ENCODE data around the gene OR10H3.
"Not testable (repeated sequence)": the region's sequence is repeated elsewhere in the genome, so short reads cannot be mapped to it uniquely, and the experiment has no call there.

OR10H3 gene, protein sequence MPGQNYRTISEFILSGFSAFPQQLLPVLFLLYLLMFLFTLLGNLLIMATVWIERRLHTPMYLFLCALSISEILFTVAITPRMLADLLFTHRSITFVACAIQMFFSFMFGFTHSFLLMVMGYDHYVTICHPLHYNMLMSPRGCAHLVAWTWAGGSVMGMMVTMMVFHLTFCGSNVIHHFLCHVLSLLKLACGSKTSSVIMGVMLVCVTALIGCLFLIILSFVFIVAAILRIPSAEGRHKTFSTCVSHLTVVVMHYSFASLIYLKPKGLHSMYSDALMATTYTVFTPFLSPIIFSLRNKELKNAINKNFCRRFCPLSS

DNA sequence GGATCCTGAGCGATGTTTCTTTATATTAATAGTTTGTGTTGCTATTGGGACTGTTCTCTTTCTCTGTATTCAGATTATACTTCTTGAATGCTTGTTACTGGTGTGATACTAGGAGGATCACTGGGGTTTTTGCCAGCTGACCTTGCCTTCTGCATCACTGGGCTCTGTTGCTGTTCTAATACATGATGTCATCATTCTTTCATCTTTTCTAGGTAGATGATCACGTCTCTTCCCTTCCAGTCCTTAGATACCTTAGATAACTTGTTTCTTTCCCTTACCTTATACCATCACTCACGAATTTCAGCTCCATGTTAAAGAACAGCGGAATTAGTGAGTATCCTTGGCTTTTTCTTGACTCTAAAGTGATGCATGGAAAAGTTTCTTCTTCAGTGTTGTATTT, at the start of gene OR10H3:
Gene OR10H3 (plus strand): TSS at position 264 of the 400 bp plus-strand sequence. CDS start 3,408 bp downstream, outside the sequence.
- DNase-seq (ENCODE audit: low spot score): no peak

DNA sequence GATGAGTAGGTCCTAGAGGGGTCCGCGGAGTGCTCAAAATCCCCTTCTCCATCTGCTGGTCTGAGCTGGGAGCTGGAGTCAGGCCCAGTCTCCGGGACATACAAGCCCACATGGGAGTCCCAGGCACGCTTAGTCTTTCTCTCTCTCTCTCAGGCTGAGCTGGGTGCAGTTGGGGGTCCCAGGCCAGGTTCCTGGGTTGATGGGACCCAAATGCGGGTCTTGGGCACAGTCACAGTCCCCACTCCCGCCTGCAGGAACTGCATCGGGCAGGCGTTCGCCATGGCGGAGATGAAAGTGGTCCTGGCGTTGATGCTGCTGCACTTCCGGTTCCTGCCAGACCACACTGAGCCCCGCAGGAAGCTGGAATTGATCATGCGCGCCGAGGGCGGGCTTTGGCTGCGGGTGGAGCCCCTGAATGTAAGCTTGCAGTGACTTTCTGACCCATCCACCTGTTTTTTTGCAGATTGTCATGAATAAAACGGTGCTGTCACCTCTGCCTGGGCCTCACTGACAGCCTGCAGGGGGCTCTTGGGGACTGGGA, 41.1 kb upstream of the OR10H3 start:
- no peak for DNase-seq (ENCODE audit: low spot score)

DNA sequence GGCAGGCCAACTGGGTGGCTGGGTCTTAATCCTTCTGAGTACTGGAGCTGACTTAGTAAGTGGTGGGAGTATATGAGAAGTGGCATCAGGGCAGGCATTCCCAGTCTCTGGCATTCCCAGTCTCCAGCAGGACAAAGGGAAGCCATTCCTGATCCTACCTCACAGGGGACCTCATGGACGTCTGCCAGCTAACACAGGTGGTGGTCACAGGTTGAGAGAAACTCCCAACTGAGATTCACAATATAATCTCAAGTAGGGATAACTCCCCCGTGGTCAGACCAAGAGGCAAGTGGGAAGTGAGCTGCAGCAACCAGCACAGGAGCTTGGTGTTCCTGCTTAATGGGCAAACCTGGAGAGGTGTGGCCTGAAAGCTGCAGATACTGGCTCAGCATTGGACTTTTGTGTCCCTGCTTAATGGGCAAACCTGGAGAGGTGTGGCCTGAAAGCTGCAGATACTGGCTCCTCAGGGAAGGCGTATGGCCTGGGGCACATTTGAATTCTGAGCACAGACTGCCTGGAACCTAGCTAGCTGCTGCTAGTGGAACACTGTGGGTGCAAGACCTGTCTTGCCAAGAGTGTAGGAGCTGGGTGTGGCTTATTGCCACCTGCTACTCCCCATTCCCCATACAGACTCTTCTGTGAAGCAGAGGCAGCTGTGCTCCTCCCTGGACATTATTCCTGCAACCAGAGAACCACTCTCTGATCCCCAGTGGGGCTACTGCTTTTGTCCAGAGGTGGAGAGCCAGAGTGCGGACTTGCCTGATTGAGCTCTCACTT, 35.8 kb upstream of the OR10H3 start:
- DNase-seq (ENCODE audit: low spot score): no peak

DNA sequence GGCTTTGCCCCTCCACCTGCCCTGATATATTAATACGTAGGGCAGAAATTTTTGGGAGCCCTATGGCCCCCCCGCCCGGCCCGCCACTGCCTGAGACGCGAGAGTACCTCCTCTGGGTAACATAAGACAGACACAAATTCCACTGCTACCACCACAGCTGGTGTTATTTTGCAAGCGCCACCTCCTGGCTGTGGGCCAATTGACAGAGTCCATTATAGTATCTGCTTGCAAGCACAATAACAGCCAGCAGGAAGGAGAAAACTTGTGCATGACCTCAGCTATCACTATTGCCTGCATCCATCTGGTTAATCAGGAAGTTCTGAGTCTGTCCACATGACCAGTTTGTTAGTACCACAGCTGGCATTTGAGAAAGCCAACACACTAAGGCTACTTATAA, 35.3 kb upstream of the OR10H3 start:
- peak; percentile 68 for DNase-seq (ENCODE audit: low spot score)

DNA sequence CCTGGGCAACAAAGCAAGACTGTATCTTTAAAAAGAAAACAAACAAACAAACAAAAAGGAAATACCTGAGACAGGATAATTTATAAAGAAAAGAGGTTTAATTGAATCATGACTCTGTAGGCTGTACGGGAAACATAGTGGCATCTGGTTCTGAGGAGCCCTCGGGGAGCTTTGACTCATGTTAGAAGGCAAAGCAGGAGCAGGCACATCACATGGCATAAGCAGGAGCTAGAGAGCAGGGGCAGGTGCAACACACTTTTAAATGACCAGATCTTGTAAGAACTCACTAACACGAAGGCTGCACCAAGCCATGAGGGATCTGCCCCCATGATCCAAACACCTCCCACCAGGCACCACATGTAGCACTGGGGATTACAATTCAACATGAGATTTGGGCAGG, 23.1 kb upstream of the OR10H3 start:
- no peak for DNase-seq (ENCODE audit: low spot score)

DNA sequence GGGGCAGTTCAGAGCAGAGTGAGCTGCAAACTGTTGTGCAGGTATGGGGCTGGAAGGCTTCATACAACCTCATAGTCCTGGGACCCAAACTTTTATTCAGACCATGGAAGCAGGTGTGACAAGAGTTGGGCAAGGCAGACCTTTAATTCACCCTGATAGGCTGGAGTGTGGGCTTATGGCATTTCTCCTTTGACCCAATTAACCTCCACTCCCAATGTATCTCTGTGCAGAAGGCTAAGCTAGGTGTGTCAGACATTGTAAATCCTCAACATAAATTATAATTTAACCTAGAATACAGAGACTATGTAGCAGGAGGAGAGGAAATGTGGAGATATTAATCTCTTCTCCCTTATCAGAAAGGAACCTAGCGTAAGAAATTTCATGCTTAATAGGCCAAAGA, 22.1 kb upstream of the OR10H3 start:
- no peak for DNase-seq (ENCODE audit: low spot score)

DNA sequence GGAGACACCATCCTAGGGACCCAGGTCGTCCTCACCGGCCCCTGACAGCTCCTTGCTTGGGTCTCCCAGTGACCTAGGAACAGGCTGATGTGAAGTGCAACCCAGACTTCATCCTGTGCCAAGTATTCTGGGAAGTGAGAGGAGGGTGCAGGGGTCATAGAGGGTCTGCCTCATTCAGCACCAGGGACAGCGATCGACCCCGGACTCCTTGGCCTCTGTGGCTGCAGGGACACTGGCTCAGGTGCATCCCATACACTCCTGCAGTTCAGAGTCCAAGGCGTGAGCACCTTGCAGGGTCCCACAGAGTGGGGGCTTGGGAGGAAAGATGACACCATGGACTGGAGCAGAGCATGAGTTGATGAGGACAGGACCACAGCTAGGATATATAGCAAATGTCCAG, 20.0 kb upstream of the OR10H3 start:
- DNase-seq (ENCODE audit: low spot score): no peak

DNA sequence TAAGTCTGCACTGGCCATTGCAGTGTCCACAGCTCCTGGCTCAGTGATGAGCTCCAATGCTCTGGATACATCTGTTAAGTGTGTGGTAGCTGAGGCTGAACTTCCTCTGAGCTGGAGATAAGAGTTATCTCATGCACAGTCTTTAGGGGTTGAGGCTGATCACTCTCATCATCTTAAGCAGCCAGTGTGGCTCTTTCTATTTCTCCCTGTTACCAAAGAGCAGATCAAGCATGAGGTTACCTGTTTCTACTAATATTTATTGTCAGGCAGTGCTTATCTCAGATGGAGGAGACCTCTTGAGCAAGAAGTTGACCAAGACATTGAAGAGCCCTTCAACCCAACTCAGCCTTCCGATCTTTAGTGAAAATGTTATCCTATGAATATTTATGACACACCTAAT, 16.5 kb upstream of the OR10H3 start:
- no peak for DNase-seq (ENCODE audit: low spot score)

DNA sequence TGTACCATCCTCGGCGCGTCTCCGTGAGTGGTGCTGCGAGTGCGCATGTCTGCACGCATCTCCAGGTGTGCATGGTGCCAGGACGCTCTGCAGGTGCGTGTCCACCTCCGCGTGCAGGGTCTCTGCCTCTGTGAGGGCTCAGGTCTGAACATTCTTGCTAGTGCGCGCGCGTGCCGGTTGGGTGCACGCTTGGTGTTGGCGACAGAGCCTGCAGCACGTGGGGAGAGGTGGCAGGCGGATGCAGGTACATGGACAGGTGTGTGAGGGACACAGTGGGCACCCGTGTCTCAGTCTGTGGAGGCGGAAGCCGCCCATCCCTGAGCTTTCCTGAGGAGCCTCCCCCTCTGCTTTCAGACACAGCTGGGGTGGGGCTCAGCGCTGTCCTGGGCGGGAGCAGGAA, 14.8 kb upstream of the OR10H3 start:
- DNase-seq (ENCODE audit: low spot score): no peak

DNA sequence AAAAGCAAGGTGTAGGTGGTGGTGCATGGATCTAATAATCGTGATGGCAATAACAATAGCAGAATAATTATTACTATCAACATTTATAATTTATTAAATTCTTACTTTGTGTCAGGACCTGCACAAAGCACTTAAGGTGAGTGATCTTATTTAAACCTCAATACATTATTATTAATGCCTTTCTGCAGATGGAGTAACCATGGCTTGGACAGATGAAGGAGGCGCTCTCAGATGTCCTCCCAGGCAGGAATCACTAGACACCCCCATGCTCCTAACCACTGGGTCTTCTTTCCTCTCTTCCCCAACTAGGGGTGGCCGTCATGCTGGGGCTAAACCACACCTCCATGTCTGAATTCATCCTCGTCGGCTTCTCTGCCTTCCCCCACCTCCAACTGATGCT, 10.1 kb upstream of the OR10H3 start, which contains the start of gene OR10H2:
Gene OR10H2 (plus strand): TSS at position 301 of the 400 bp plus-strand sequence. CDS start 20 bp downstream, at position 321.
- DNase-seq (ENCODE audit: low spot score): no peak

DNA sequence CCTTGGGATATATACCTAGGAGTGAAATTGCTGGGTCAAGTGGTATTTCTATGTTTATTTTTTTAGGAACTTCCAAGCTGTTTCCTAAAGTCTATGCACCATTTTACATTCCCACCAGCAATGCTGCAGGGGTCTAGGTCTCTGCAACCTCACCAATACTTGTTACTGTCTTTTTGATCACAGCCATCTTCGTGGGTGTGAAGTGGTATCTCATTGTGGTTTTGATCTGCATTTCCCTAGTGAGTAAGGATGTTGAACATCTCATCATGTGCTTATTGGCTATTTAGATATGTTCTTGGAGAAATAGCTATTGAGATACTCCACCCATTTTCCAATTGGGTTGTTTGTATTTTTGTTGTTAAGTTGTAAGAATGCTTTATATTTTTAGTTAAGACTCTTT, 7.2 kb upstream of the OR10H3 start:
- DNase-seq (ENCODE audit: low spot score): no peak

DNA sequence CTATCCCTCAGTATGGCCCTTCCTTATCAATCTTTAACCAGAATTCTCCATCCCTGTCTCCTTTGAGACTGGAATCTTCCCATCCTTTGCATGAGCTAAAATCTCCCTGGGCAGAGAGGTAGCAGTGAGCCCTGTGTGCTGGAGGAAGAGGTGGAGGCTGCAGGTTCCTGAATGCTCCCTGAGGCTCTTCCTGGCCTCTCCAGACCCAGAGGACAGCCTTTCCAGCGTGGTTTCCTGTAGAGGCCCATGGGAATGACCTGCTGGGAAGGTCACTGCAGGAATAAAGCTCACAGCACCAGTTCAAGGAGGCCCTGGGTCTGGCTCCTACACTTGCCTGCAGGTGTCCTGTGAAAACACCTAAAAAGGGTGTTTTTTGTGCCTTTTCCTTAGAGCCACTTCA, 5.4 kb upstream of the OR10H3 start:
- no peak for DNase-seq (ENCODE audit: low spot score)

DNA sequence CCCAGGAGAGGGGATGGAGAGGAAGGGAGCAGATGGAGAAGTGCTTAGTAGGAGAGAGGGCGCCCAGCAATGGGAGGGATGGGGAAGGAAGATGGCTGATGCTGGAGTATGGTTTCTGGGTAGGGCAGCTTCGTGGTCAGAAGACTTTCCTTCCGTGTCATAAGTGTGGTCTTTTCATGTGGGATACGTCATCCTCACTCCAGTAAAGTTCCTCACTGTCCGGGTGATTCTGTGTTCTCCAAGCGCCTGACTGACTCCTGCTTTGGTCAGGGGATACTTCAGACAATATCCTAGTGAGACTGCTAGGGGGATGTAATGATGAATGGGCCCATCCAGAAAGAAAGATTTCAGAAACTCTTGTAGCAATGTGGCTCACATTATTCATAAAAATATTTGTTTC, 3.9 kb upstream of the OR10H3 start:
- no peak for DNase-seq (ENCODE audit: low spot score)

DNA sequence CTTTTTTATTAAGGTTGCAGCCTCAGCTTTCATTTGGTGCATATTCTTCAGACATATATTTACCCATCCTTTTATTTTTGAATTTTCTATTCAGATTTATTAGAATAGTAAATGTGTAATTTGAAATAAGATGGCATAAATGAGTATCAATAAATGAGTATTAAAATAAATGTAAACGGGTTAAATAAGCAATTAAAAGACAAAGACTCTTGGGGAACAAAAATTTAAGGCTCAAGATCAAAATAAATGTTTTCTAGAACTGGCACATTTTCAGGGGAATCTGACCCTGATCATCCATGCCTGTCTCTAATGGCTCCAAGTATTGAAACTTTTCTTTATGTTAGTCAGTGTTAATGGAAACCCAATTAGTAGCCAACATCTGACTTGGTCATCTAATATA, 3.0 kb downstream of the OR10H3 start:
- no peak for DNase-seq (ENCODE audit: low spot score)

DNA sequence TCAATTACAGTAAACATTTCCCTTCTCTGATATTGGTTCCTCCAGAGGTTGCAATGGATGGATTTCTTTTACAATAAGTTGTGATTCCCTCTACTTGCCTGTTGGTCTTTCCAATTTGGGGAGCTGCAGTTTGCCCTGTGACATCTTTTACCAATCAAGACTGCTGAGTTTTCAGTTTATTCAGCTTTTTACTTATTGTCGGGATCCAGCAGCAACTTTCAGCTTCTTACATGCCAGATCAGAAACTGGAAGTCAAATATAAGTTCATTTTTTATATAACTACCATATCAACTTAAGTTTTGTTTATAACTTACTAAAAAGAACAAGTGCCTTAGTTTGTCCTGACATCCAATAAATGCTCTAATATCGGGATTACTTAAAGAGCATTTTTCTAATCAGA, 10.5 kb downstream of the OR10H3 start:
- no peak for DNase-seq (ENCODE audit: low spot score)

DNA sequence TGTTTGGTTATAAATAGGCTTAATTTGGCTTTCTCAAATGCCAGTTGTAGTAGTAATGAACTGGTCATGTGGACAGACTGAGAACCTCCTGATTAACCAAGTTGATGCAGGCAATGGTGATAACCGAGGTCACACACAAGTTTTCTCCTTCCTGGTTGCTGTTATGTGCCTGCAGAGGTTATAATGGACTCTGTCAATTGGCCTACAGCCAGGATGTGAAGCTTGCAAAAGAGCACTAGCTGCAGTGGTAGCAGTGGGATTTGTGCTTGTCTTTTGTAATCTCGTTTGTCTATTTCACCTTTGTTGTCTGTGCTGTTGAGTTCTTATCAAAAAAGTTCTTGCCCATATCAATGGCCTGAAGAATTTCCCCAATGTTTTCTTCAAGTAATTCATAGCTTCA, 20.6 kb downstream of the OR10H3 start:
- DNase-seq (ENCODE audit: low spot score): no peak

DNA sequence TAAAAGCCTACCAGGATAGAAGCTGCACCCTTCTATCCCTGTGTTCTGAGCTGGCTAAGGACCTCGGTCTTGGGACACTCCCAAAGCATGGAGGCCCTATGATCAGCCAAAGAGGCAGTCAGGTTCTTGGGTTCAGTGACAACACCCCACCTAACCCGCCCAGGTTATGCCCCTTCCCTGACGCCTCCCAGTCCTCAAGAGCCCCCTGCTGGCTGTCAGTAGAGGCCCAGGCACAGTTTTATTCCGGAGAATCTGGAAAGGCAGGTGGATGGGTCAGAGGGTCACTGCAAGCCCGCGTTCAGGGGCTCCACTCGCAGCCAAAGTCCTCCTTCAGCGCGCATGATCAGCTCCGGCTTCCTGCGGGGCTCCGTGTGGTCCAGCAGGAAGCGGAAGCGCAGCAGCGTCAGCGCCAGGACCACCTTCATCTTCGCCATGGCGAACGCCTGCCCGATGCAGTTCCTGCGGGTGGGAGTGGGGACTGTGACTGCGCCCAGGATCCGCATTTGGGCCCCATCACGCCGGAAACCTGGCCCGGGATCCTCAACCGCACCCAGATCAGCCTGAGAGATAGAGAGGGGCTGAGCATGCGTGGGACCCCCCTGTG, 22.3 kb downstream of the OR10H3 start:
- DNase-seq (ENCODE audit: low spot score): peak; percentile 25

DNA sequence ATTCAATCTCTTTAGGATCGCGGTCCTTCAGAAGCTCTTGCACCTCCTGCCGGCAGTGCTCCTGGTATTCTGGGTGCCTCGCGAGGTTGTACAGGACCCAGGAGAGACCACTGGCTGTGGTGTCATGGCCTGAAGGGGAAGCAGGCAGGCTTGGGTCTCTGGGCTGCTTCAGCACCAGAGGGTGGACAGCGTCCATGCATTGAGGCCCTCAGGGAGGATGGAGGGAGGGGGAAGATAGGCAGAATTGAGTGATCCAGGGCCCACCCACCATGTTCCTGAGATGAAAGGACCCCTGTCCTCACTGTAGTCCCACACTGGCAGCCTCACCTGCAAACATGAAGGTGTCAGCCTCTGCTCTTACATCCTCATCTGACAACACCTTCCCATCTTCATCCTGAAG, 31.8 kb downstream of the OR10H3 start:
- no peak for DNase-seq (ENCODE audit: low spot score)

DNA sequence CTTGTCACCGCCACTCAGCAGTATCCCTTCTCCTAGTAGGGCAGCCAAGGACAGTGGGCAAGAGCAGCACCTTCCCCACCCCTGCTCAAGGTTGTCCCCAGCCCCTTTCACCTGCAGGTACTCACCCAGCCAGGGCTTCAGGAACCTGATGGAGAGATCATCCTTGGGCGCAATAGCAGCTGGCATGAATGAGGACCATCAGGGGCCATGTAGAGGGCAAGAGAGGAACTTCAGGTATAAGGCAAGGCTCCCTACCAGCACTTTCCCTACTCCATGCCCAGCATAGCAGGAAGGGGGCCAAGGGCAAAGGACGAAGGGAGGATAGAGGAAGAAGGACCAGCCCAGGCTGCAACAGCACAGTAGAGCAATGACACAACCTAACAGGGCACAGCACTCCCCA, 36.4 kb downstream of the OR10H3 start:
- DNase-seq (ENCODE audit: low spot score): not testable (repeated sequence)

DNA sequence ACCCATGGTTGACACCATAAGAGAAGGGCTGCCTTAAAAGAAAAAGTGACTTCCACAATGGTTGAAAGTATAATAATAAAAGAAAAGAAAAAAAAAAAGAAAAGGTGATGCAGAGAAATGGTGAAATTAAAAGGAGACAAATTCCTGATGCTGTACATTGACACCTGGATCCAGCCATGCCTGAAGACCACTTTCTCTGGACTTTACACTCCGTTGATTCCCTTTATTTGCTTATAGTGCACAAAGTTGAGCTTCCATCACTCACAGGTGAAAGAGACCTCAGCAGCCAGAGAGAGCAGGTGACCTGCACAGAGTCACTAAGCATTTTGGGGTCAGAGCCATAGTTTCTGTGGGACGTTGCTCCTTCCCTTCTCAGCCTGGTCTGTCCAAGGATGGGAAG, 37.5 kb downstream of the OR10H3 start:
- DNase-seq (ENCODE audit: low spot score): no peak

DNA sequence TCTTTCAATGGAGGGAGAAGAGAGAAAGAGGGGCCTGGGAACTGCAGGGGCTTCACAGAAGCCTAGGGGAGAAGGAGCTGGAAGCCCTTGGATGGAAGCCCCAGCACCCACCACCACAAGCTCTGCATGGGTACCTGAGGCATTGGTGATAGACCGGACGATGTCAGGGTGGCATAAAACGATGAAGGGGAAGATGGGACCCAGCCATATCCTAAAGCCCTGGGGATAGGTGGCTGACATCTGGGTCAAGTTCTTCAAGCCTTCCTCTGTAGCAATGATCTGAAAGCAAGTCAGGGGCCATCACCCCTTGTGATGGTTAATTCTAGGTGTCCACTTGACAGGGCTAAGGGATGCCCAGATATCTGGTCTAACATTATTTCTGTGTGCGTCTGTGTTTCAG, 38.5 kb downstream of the OR10H3 start:
- no peak for DNase-seq (ENCODE audit: low spot score)

DNA sequence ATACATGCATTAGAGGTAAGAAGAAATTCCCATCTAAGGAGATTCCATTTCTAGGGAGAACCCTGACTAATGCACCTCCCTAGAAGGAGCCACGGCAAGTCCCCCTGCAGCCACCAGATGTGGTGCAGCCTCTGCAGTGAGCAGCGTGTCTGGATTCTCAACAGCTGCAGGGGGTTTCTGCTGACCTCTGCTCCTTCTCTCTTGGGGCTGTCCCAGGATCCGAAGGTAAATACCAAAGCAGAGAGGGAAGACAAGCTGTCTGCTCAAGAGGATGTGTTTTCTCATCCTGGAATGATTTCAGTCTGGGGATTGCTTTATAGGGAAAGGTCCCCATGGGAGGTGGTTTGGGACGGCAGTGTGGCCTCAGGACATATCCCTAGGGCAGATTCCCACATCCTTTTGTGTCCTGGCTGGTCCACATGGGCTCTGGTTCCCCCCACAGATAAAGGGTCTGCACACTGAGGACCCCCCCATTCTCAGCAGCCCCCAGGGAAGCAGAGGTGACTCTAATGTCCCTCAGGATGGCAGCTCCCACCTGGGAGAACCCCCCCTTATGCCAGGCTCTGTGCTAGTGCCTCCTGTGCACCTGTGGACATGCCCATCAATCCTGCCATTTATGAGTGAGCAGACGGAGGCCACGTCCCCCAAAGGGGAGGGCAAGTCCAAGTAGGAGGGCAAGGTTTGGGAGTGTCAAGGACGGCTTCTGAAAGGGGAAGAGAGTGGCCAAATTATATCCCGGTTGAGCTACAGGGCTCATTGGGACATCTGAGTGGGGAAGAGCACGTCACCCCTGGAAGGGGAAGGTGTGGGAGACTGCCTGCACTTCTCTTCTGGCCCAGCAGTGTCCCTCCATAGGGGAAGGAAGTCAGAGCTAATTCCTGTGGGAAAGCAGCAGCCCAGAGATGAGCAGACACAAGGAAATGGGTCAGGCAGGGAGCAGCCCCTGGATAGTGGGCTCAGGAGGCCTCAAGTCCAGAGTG, 39.5 kb downstream of the OR10H3 start:
- no peak for DNase-seq (ENCODE audit: low spot score)

All from hematopoietic multipotent progenitor cell treated with erythropoietin and hydrocortisone succinate and interleukin-3 and kit ligand, for 17 days (in vitro differentiated cells).